ENCODE measurements around the gene NEB. TPM values are rescaled to one million over a fixed set of nuclear protein-coding genes. Genes with fewer than 3 reads are reported as not detected.

The NEB gene
- polyA plus RNA-seq, 1 of the 3 experiments (the other 2 are of a cell fraction): 0.02 TPM

GRCh38 chr2:151678849-151679248 lies 55.4 kb downstream of the NEB start:
- TF ChIP-seq NFIC (IDR thresholded peaks at IDR 0.05; ENCODE audit: borderline replicate concordance): no peak
- TF ChIP-seq NRF1 (IDR thresholded peaks at IDR 0.05; ENCODE audit: low read depth, low read length): no peak
- no peak for TF ChIP-seq RCOR1 (IDR thresholded peaks at IDR 0.05; ENCODE audit: low read length)
- TF ChIP-seq MEF2A (IDR thresholded peaks at IDR 0.05; ENCODE audit: borderline replicate concordance, low read depth): no peak
- no peak for TF ChIP-seq REST (IDR thresholded peaks at IDR 0.05; ENCODE audit: low read depth, low read length)
- no peak for TF ChIP-seq POLR2AphosphoS5 (IDR thresholded peaks at IDR 0.05; ENCODE audit: low read depth, low read length)
- TF ChIP-seq MAX (IDR thresholded peaks at IDR 0.05; ENCODE audit: low read depth): no peak
- no peak for TF ChIP-seq USF1 (IDR thresholded peaks at IDR 0.05; ENCODE audit: borderline replicate concordance, low read depth)
- no peak for TF ChIP-seq RXRA (IDR thresholded peaks at IDR 0.05; ENCODE audit: borderline replicate concordance, low read depth)
- TF ChIP-seq PBX3 (IDR thresholded peaks at IDR 0.05): no peak
- TF ChIP-seq TAF1 (IDR thresholded peaks at IDR 0.05; ENCODE audit: borderline replicate concordance, low read depth, low read length): no peak
- TF ChIP-seq GABPA (IDR thresholded peaks at IDR 0.05; ENCODE audit: low read depth): no peak
- TF ChIP-seq GATA2 (CRISPR knock-in tag; IDR thresholded peaks at IDR 0.05): no peak
- no peak for TF ChIP-seq RFX5 (IDR thresholded peaks at IDR 0.05; ENCODE audit: low read length)
- TF ChIP-seq ELF1 (IDR thresholded peaks at IDR 0.05): no peak
- TF ChIP-seq JUND (IDR thresholded peaks at IDR 0.05): no peak
- no peak for TF ChIP-seq EZH2phosphoT487 (IDR thresholded peaks at IDR 0.05; ENCODE audit: borderline replicate concordance, low read depth)
- POLR2A ChIA-PET: no interaction called here
- H3F3A ChIP-seq (replicated peaks; ENCODE audit: insufficient read depth): no peaks in the 10 kb centered on the region
- DNase-seq: no peak
- CTCF ChIA-PET: no interaction called here
- no peaks in the 10 kb centered on the region; the same call in 1 of the 2 replicates for H3K27me3 ChIP-seq (ENCODE audit: insufficient read depth)
- no peaks in the 10 kb centered on the region for H3K4me1 ChIP-seq (ENCODE audit: control insufficient read depth in 1 of 2, insufficient read depth in 2 of 2, low read depth in 1 of 2, low read length in 1 of 2)
- no peak overlapping the region for H3K4me3 ChIP-seq (ENCODE audit: low read depth in 2 of 2, low read length in 1 of 2)
- no peaks in the 10 kb centered on the region for H3K36me3 ChIP-seq (replicated peaks in 1 of 2; ENCODE audit: control insufficient read depth in 1 of 2, insufficient read depth in 2 of 2, low read length in 1 of 2)
- no peak overlapping the region for H3K27ac ChIP-seq (ENCODE audit: low read depth in 2 of 2, low read length in 1 of 2)
- no peaks in the 10 kb centered on the region for H3K9me3 ChIP-seq
- no peaks in the 10 kb centered on the region for H3K9me2 ChIP-seq
- H3K79me2 ChIP-seq (ENCODE audit: insufficient read depth): no peaks in the 10 kb centered on the region
- H3K9ac ChIP-seq: no peak overlapping the region
- no peaks in the 10 kb centered on the region for H4K20me1 ChIP-seq (ENCODE audit: insufficient read depth)
- 43% methylated on average over 6 of the region's 6 CpGs for WGBS (ENCODE audit: low lambda C conversion rate)
- H2AFZ ChIP-seq (ENCODE audit: low read depth): no peak overlapping the region
- no peak overlapping the region for H3K4me2 ChIP-seq

All from SK-N-SH (cell line).